Brain microvascular endothelial cell (primary cell): ENCODE data around the gene ABCA7.

Experiments used
- DNase-seq: peaks from one replicate; pipeline ENCODE4 v3.0.0-alpha.2; 2020
- H3K27ac ChIP-seq: fragments of 250-450 bp; sonication (Bioruptor Pico); 2 replicates; pipeline ENCODE4 v1.5.1; 2020; ENCODE audit warnings: mild to moderate bottlenecking, moderate library complexity
- H3K27me3 ChIP-seq: fragments of 250-450 bp; sonication (Bioruptor Pico); replicated peaks from 2 replicates; pipeline ENCODE4 v1.5.1; 2020; ENCODE audit warnings: mild to moderate bottlenecking
- H3K36me3 ChIP-seq: fragments of 250-450 bp; sonication (Bioruptor Pico); replicated peaks from 2 replicates; pipeline ENCODE4 v1.5.1; 2020; ENCODE audit warnings: mild to moderate bottlenecking
- H3K4me3 ChIP-seq: 2 replicates; pipeline ENCODE4 v1.5.1; 2011; ENCODE audit warnings: low read depth, mild to moderate bottlenecking, control low read depth, low read length, moderate library complexity
- CTCF ChIP-seq: IDR thresholded peaks from 2 replicates; pipeline ENCODE4 v1.5.1; 2011; ENCODE audit warnings: low read depth, mild to moderate bottlenecking, moderate library complexity, low read length, control low read depth, inconsistent platforms; ENCODE audit errors: missing control alignments
- in situ Hi-C: cut with HindIII; loops from 2 replicates; pipeline ENCODE4 v1.10.0; 2017; ENCODE audit warnings: low sequenced_read_pairs, low pct_ligation_motif_present

The ABCA7 gene

GRCh38 chr19:1105008-1105872 is 65.3 kb downstream of the ABCA7 start:
- H3K36me3 ChIP-seq: peaks cover 33% of the 10 kb centered on the region
- peak overlapping the region; percentile 69 for H3K4me3 ChIP-seq
- in situ Hi-C loops: loop anchor here (25.0 kb wide), 1 partner anchor 132 kb away; the partner anchor contains the start of genes ATP5F1D, CBARP and MIDN
- no peak for DNase-seq
- peak overlapping the region; percentile 93 for H3K27ac ChIP-seq
- no peaks in the 10 kb centered on the region for H3K27me3 ChIP-seq
- TF ChIP-seq CTCF: no peak

- in situ Hi-C loops: loop anchor here (25.0 kb wide), 1 partner anchor 131 kb away; the partner anchor contains the start of genes ATP5F1D, CBARP and MIDN
- Histone ChIP-seq H3K27ac (no peak overlapping the region), H3K27me3 (no peaks in the 10 kb centered on the region), H3K36me3 (peaks cover 39% of the 10 kb centered on the region), H3K4me3 (no peak overlapping the region)
- no peak for TF ChIP-seq CTCF
- DNase-seq: no peak
Measured at GRCh38 chr19:1105873-1106840, 66.2 kb downstream of the ABCA7 start.

- no peaks in the 10 kb centered on the region for H3K27me3 ChIP-seq
- peaks cover 44% of the 10 kb centered on the region for H3K36me3 ChIP-seq
- peak; percentile 43 for TF ChIP-seq CTCF
- in situ Hi-C loops: loop anchor here (25.0 kb wide), 1 partner anchor 130 kb away; the partner anchor contains the start of genes ATP5F1D, CBARP and MIDN
- no peak overlapping the region for H3K27ac ChIP-seq
- DNase-seq: no peak
- H3K4me3 ChIP-seq: no peak overlapping the region
Measured at GRCh38 chr19:1106841-1107660, 67.1 kb downstream of the ABCA7 start.

GRCh38 chr19:1107661-1108261 is 67.9 kb downstream of the ABCA7 start:
- H3K4me3 ChIP-seq: no peak overlapping the region
- in situ Hi-C loops: loop anchor here (25.0 kb wide), 1 partner anchor 130 kb away; the partner anchor contains the start of genes ATP5F1D, CBARP and MIDN
- TF ChIP-seq CTCF: no peak
- H3K27ac ChIP-seq: no peak overlapping the region
- H3K36me3 ChIP-seq: peaks cover 49% of the 10 kb centered on the region
- DNase-seq: no peak
- no peaks in the 10 kb centered on the region for H3K27me3 ChIP-seq
